ENCODE data around the gene ITIH1. TPM values are rescaled to one million over a fixed set of nuclear protein-coding genes. Genes with fewer than 3 reads are reported as not detected.

Gene ITIH1
- total and polyA plus RNA-seq, 12 donors = 0.13 TPM; not detected in 11

GRCh38 chr3:52822363-52822762 is 45.0 kb downstream of the ITIH1 start:
- 92% methylated on average over 5 of the region's 5 CpGs for WGBS, 2 donors
- Histone ChIP-seq H3K4me1 (no peaks in the 10 kb centered on the region), H3K36me3 (peaks cover 0 to 61% (median 0%) of the 10 kb centered on the region in 9 donors), H3K27me3 (no peaks in the 10 kb centered on the region), H3K27ac (no peak overlapping the region), H3K9me3 (no peaks in the 10 kb centered on the region), H3K4me3 (no peak overlapping the region)
- TF ChIP-seq, protein P1, sequence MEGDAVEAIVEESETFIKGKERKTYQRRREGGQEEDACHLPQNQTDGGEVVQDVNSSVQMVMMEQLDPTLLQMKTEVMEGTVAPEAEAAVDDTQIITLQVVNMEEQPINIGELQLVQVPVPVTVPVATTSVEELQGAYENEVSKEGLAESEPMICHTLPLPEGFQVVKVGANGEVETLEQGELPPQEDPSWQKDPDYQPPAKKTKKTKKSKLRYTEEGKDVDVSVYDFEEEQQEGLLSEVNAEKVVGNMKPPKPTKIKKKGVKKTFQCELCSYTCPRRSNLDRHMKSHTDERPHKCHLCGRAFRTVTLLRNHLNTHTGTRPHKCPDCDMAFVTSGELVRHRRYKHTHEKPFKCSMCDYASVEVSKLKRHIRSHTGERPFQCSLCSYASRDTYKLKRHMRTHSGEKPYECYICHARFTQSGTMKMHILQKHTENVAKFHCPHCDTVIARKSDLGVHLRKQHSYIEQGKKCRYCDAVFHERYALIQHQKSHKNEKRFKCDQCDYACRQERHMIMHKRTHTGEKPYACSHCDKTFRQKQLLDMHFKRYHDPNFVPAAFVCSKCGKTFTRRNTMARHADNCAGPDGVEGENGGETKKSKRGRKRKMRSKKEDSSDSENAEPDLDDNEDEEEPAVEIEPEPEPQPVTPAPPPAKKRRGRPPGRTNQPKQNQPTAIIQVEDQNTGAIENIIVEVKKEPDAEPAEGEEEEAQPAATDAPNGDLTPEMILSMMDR (IDR thresholded peaks at IDR 0.05) = no peak
- intact Hi-C loops (cut with DNase I) = no loop called here
- ATAC-seq = no peak
- DNase-seq = no peak

DNA sequence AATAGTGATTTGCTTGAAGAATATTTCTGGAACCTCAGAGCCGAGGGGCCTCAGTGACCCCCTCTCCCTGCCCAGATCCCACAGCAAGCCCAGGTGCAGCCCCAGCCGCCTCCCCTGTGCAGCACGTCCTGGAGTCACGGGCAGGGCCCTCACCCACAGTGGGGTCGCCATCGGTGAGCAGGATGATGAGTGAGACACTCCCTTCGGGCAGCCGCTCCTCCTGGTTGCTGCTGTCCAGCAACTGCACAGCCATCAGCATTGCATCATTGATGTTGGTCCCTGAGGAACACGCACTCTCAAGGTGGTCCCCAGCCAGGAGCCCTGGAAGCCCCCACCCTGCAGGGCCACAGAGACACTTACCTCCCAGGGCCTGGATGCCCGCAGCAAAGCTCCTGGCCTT is 46.6 kb downstream of the ITIH1 start:
- peaks cover 0 to 61% (median 0%) of the 10 kb centered on the region in 9 donors for H3K36me3 ChIP-seq
- TF ChIP-seq, protein P1 (IDR thresholded peaks at IDR 0.05) = no peak
- H3K9me3 ChIP-seq = no peaks in the 10 kb centered on the region
- no peaks in the 10 kb centered on the region for H3K27me3 ChIP-seq
- no peak for ATAC-seq
- H3K4me3 ChIP-seq = no peak overlapping the region
- intact Hi-C loops (cut with DNase I) = no loop called here
- WGBS, 2 donors = 88 to 97% methylated on average over 10 of the region's 10 CpGs
- H3K27ac ChIP-seq = no peak overlapping the region
- H3K4me1 ChIP-seq = no peaks in the 10 kb centered on the region
- no peak for DNase-seq

DNA sequence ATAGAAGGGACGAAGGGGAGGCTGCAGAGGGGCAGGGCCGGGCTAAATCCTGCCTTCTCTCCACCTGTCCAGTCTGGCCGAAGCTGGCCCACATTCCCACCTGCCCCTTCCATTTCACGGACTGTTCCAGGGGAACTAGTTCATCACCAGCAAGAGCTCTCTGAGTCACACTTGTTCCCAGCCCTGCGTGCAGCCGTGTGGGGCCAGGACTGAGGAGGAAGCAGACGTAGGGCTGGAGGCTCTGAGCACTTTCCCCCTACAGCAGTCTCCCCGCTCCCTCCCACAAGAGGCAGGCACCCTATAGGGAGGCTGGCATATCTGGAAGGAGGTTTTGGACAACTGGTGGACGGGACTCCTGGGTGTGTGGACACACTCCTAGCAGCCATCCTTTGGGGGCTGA is 50.0 kb downstream of the ITIH1 start:
- no peaks in the 10 kb centered on the region for H3K9me3 ChIP-seq
- H3K4me1 ChIP-seq = peaks cover 0 to 26% (median 12%) of the 10 kb centered on the region in 9 donors
- TF ChIP-seq, protein P1 (IDR thresholded peaks at IDR 0.05) = no peak
- ATAC-seq (no peak), DNase-seq (no peak)
- peaks cover 0 to 46% (median 0%) of the 10 kb centered on the region in 9 donors for H3K36me3 ChIP-seq
- intact Hi-C loops (cut with DNase I) = no loop called here
- H3K27me3 ChIP-seq = no peaks in the 10 kb centered on the region
- H3K4me3 ChIP-seq = no peak overlapping the region
- no peak overlapping the region for H3K27ac ChIP-seq
- 70 to 71% methylated on average over 9 of the region's 9 CpGs for WGBS, 2 donors

DNA sequence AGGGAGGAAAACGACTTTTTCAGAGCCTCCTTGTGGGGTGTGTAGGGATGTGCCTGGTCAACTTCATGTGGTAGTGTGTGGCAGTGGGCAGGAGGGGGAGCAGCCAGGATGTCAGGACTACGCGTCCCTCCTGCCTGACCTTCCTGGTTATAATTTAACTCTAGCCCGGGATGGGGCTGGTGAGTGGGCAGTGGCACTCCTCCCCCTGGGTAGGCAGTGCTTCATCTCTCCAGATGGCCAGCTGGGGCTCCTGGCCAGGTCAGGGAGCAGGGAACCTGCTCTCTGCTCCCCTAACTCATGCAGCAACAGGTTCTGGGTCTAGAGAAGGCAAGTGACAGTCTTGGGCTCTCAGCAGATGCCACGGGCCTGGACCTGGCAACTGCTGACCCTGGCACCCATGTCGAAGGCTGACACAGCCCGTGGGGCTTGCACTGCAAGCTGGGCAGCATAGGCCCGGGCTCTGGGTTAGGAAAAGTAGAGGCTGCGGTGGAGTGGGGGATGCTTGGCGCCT is 50.5 kb downstream of the ITIH1 start:
- ATAC-seq = no peak
- no peak overlapping the region for H3K27ac ChIP-seq
- no peaks in the 10 kb centered on the region for H3K27me3 ChIP-seq
- H3K9me3 ChIP-seq = no peaks in the 10 kb centered on the region
- 74 to 79% methylated on average over 10 of the region's 10 CpGs for WGBS, 2 donors
- peaks cover 0 to 45% (median 0%) of the 10 kb centered on the region in 9 donors for H3K36me3 ChIP-seq
- no peak overlapping the region for H3K4me3 ChIP-seq
- no peak for DNase-seq
- intact Hi-C loops (cut with DNase I) = no loop called here
- H3K4me1 ChIP-seq = peaks cover 0 to 26% (median 12%) of the 10 kb centered on the region in 9 donors
- TF ChIP-seq, protein P1 (IDR thresholded peaks at IDR 0.05) = no peak

All from heart right ventricle (tissue), 16 donors.